IPS-18a (cell line): ENCODE measurements around the gene PMEPA1.

Source experiments
- H3K27ac ChIP-seq: one replicate; pipeline ENCODE4 v1.5.1; 2013; ENCODE audit warnings: low read length
- H3K27me3 ChIP-seq: one replicate; pipeline ENCODE4 v1.6.1; 2013; ENCODE audit warnings: mild to moderate bottlenecking, low read length; ENCODE audit not compliant: control insufficient read depth, insufficient read depth
- H3K36me3 ChIP-seq: one replicate; pipeline ENCODE4 v1.6.1; 2013; ENCODE audit warnings: low read depth, low read length; ENCODE audit not compliant: control insufficient read depth
- H3K4me1 ChIP-seq: one replicate; pipeline ENCODE4 v1.6.1; 2013; ENCODE audit warnings: low read depth, low read length; ENCODE audit not compliant: control insufficient read depth
- H3K4me3 ChIP-seq: one replicate; pipeline ENCODE4 v1.5.1; 2013; ENCODE audit warnings: low read length
- H3K9ac ChIP-seq: one replicate; pipeline ENCODE4 v1.6.1; 2013; ENCODE audit warnings: mild to moderate bottlenecking, low read length, moderate library complexity
- H3K9me3 ChIP-seq: one replicate; pipeline ENCODE4 v1.6.1; 2013; ENCODE audit warnings: low read depth, low read length; ENCODE audit not compliant: control insufficient read depth

PMEPA1 gene

GRCh38 chr20:57680934-57681914, 28.6 kb downstream of the PMEPA1 start:
- Histone ChIP-seq H3K9ac (no peak overlapping the region), H3K27me3 (no peaks in the 10 kb centered on the region), H3K27ac (no peak overlapping the region), H3K4me3 (no peak overlapping the region), H3K9me3 (no peaks in the 10 kb centered on the region), H3K4me1 (peaks cover 61% of the 10 kb centered on the region), H3K36me3 (no peaks in the 10 kb centered on the region)

GRCh38 chr20:57680131-57680716, 29.6 kb downstream of the PMEPA1 start:
- no peak overlapping the region for H3K9ac ChIP-seq
- no peak overlapping the region for H3K27ac ChIP-seq
- H3K9me3 ChIP-seq = no peaks in the 10 kb centered on the region
- H3K27me3 ChIP-seq = no peaks in the 10 kb centered on the region
- H3K36me3 ChIP-seq = no peaks in the 10 kb centered on the region
- H3K4me3 ChIP-seq = no peak overlapping the region
- peaks cover 54% of the 10 kb centered on the region for H3K4me1 ChIP-seq

GRCh38 chr20:57679113-57679512, 30.7 kb downstream of the PMEPA1 start:
- no peaks in the 10 kb centered on the region for H3K27me3 ChIP-seq
- no peak overlapping the region for H3K4me3 ChIP-seq
- no peaks in the 10 kb centered on the region for H3K9me3 ChIP-seq
- H3K27ac ChIP-seq = no peak overlapping the region
- no peak overlapping the region for H3K9ac ChIP-seq
- no peaks in the 10 kb centered on the region for H3K36me3 ChIP-seq
- H3K4me1 ChIP-seq = peaks cover 43% of the 10 kb centered on the region

GRCh38 chr20:57678340-57678739, 31.5 kb downstream of the PMEPA1 start:
- H3K4me3 ChIP-seq = no peak overlapping the region
- H3K9me3 ChIP-seq = no peaks in the 10 kb centered on the region
- H3K27ac ChIP-seq = no peak overlapping the region
- no peaks in the 10 kb centered on the region for H3K27me3 ChIP-seq
- H3K36me3 ChIP-seq = no peaks in the 10 kb centered on the region
- H3K9ac ChIP-seq = no peak overlapping the region
- H3K4me1 ChIP-seq = peaks cover 35% of the 10 kb centered on the region

GRCh38 chr20:57677584-57677982, 32.2 kb downstream of the PMEPA1 start:
- H3K4me1 ChIP-seq = peaks cover 30% of the 10 kb centered on the region
- H3K27ac ChIP-seq = no peak overlapping the region
- no peaks in the 10 kb centered on the region for H3K9me3 ChIP-seq
- no peak overlapping the region for H3K4me3 ChIP-seq
- no peaks in the 10 kb centered on the region for H3K27me3 ChIP-seq
- H3K9ac ChIP-seq = no peak overlapping the region
- no peaks in the 10 kb centered on the region for H3K36me3 ChIP-seq

- no peak overlapping the region for H3K9ac ChIP-seq
- no peaks in the 10 kb centered on the region for H3K36me3 ChIP-seq
- H3K4me3 ChIP-seq = no peak overlapping the region
- H3K27ac ChIP-seq = no peak overlapping the region
- H3K9me3 ChIP-seq = no peaks in the 10 kb centered on the region
- no peaks in the 10 kb centered on the region for H3K27me3 ChIP-seq
- peaks cover 30% of the 10 kb centered on the region for H3K4me1 ChIP-seq
These were observed 32.9 kb downstream of the PMEPA1 start for GRCh38 chr20:57676589-57677583.

GRCh38 chr20:57675773-57676172, 34.0 kb downstream of the PMEPA1 start:
- H3K4me3 ChIP-seq = no peak overlapping the region
- peaks cover 30% of the 10 kb centered on the region for H3K4me1 ChIP-seq
- H3K9me3 ChIP-seq = no peaks in the 10 kb centered on the region
- no peaks in the 10 kb centered on the region for H3K27me3 ChIP-seq
- H3K36me3 ChIP-seq = no peaks in the 10 kb centered on the region
- no peak overlapping the region for H3K27ac ChIP-seq
- H3K9ac ChIP-seq = no peak overlapping the region

GRCh38 chr20:57672953-57673575, 36.8 kb downstream of the PMEPA1 start:
- Histone ChIP-seq H3K4me1 (peaks cover 15% of the 10 kb centered on the region), H3K9ac (no peak overlapping the region), H3K36me3 (no peaks in the 10 kb centered on the region), H3K27me3 (no peaks in the 10 kb centered on the region), H3K4me3 (no peak overlapping the region), H3K27ac (no peak overlapping the region), H3K9me3 (no peaks in the 10 kb centered on the region)

GRCh38 chr20:57672164-57672563, 37.7 kb downstream of the PMEPA1 start:
- H3K4me3 ChIP-seq = no peak overlapping the region
- no peak overlapping the region for H3K27ac ChIP-seq
- H3K36me3 ChIP-seq = no peaks in the 10 kb centered on the region
- H3K27me3 ChIP-seq = no peaks in the 10 kb centered on the region
- H3K4me1 ChIP-seq = peaks cover 11% of the 10 kb centered on the region
- no peak overlapping the region for H3K9ac ChIP-seq
- no peaks in the 10 kb centered on the region for H3K9me3 ChIP-seq

GRCh38 chr20:57671662-57672061, 38.2 kb downstream of the PMEPA1 start:
- H3K9ac ChIP-seq = no peak overlapping the region
- no peak overlapping the region for H3K27ac ChIP-seq
- H3K4me3 ChIP-seq = no peak overlapping the region
- H3K36me3 ChIP-seq = no peaks in the 10 kb centered on the region
- H3K27me3 ChIP-seq = no peaks in the 10 kb centered on the region
- peaks cover 8% of the 10 kb centered on the region for H3K4me1 ChIP-seq
- no peaks in the 10 kb centered on the region for H3K9me3 ChIP-seq

GRCh38 chr20:57671072-57671391, 38.8 kb downstream of the PMEPA1 start:
- Histone ChIP-seq H3K4me1 (peaks cover 8% of the 10 kb centered on the region), H3K27me3 (no peaks in the 10 kb centered on the region), H3K9me3 (no peaks in the 10 kb centered on the region), H3K36me3 (no peaks in the 10 kb centered on the region), H3K4me3 (no peak overlapping the region), H3K27ac (no peak overlapping the region), H3K9ac (no peak overlapping the region)
